Psoas muscle (tissue), 8 donors: ENCODE measurements around the gene CCDC184. TPM values are rescaled to one million over a fixed set of nuclear protein-coding genes. Genes with fewer than 3 reads are reported as not detected.

Experiments used
- ATAC-seq, 4 donors: fragments of 200-7000 bp; cut with Tn5 transposase; one replicate each; pipeline ENCODE4 v1.9.1; 2020; ENCODE audit warnings: moderate library complexity in 3 of 4, mild to moderate bottlenecking in 2 of 4
- DNase-seq, 2 donors: peaks; one replicate each; pipeline ENCODE4 v3.0.0-alpha.2; 2020
- H3K27ac ChIP-seq: fragments of 200-600 bp; one replicate; pipeline ENCODE4 v1.8.0; 2022
- H3K27me3 ChIP-seq, 3 donors: fragments of 200-600 bp in 1 of 3; one replicate each; pipeline versions ENCODE4 v1.6.1 to v1.8.0; 2013 to 2022; ENCODE audit warnings: low read length in 2 of 3, mild to moderate bottlenecking in 2 of 3, moderate library complexity in 1 of 3; ENCODE audit not compliant: insufficient read depth in 3 of 3
- H3K36me3 ChIP-seq, 2 donors: fragments of 200-600 bp in 1 of 2; one replicate each; pipeline versions ENCODE4 v1.6.1 to v1.8.0; 2013 to 2022; ENCODE audit warnings: low read depth in 1 of 2, mild to moderate bottlenecking in 1 of 2, moderate library complexity in 1 of 2; ENCODE audit not compliant: insufficient read depth in 1 of 2
- H3K4me1 ChIP-seq: fragments of 200-600 bp; one replicate; pipeline ENCODE4 v1.8.0; 2022
- H3K4me3 ChIP-seq: fragments of 200-600 bp; one replicate; pipeline ENCODE4 v1.8.0; 2022; ENCODE audit warnings: mild to moderate bottlenecking
- H3K9me3 ChIP-seq: fragments of 200-600 bp; one replicate; pipeline ENCODE4 v1.8.0; 2022
- CTCF ChIP-seq: fragments of 200-600 bp; IDR thresholded peaks from one replicate; pipeline ENCODE4 v1.8.0; 2022; ENCODE audit warnings: antibody characterized with exemption
- WGBS, 3 donors: extraction: QIAGEN DNeasy Blood & Tissue Kit; methylation state at CpG; one replicate each; pipeline versions ENCODE4 v1.1.6 to v1.1.7; 2013; 5-methylcytosine and 5-hydroxymethylcytosine counted together
- intact Hi-C, 2 donors: fragments of 100-400 bp; cut with DNase I; formaldehyde crosslinking; loops; one replicate each; pipeline versions ENCODE4 v1.11.0 to v1.14.2; 2022
- polyA plus RNA-seq, 3 donors: library from polyadenylated mRNA; stranded (reverse); fragments of 200-250 nt; gene quantifications; one replicate each; pipeline ENCODE4 v1.2.3, GENCODE V29; 2013
- total RNA-seq, 4 donors: library from RNA; stranded (reverse); fragmentation: NEBNext Ultra II Directional in 2 of 4; extraction: Animal tissue kit (Norgen Biotek cat#: 25700) in 2 of 4; gene quantifications; one replicate each; pipeline versions ENCODE4 v1.2.1 to v1.2.4, GENCODE V29; 2021 to 2023
- donor health status: healthy with polysubstance abuse.
- donor health status: DM: no; HTN: no; CAD: no; lungs with moderate emphysema.
- donor health status: Bipolar disorder and iron deficiency.
- donor health status: healthy.
- donor health status: DM: yes; HTN: yes; CAD: no.
- donor health status: DM: no; HTN: no; CAD: no.
- donor health status: DM: no; HTN: no; CAD: no.
- donor health status: DM: yes; HTN: yes; CAD: no.

The CCDC184 gene
- total and polyA plus RNA-seq, 7 donors, result 0.16 to 0.84 (median 0.49) TPM

DNA sequence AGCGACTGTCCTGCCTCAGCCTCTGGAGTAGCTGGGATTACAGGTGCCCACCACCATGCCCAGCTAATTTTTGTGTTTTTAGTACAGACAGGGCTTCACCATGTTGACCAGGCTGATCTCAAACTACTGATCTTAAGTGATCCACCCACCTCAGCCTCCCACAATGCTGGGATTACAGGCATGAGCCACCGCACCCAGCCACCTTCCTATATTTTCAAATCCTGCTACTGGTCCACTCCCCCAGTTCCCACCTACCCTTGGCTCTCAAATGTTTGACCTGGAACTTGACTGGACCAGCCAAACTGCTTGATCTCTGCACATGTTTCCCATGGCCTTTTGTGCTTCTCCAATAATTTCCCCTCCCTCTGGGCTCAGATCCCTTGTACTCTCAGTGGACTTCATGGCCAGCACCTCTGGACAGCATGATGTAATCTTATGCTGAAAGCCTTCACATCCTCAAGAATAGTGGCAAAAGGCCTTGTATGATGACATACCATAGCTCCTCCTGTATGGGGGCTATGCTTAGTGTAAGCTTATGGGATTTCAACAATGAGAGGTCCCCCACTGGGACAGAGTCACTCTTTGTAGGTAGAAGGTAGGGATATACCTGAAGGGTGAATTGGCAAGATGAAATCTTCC, 2.5 kb upstream of the CCDC184 start:
- Histone ChIP-seq H3K27ac (no peak overlapping the region), H3K4me3 (no peak overlapping the region), H3K27me3 (peaks cover 3 to 55% (median 13%) of the 10 kb centered on the region in 3 donors), H3K9me3 (no peaks in the 10 kb centered on the region), H3K36me3 (no peaks in the 10 kb centered on the region), H3K4me1 (peaks cover 21% of the 10 kb centered on the region)
- ATAC-seq, result no peak
- TF ChIP-seq CTCF, result no peak
- no peak for DNase-seq
- 84 to 97% (median 93%) methylated on average over 2 of the region's 2 CpGs for WGBS, 3 donors
- intact Hi-C loops, result loop anchor here (10.0 kb wide), 1 partner anchor 444 kb away; no protein-coding TSS in a partner anchor

GRCh38 chr12:48182631-48183030, 813 bp upstream of the CCDC184 start:
- Histone ChIP-seq H3K9me3 (no peaks in the 10 kb centered on the region), H3K4me3 (peak overlapping the region; percentile 74), H3K36me3 (no peaks in the 10 kb centered on the region), H3K27me3 (peaks cover 3 to 57% (median 13%) of the 10 kb centered on the region in 3 donors), H3K4me1 (peaks cover 21% of the 10 kb centered on the region), H3K27ac (no peak overlapping the region)
- 5 to 9% (median 8%) methylated on average over 7 of the region's 7 CpGs for WGBS, 3 donors
- no peak for ATAC-seq
- intact Hi-C loops, result loop anchor here (10.0 kb wide), 1 partner anchor 442 kb away; no protein-coding TSS in a partner anchor
- no peak for DNase-seq
- TF ChIP-seq CTCF, result no peak

GRCh38 chr12:48183876-48184548, 568 bp downstream of the CCDC184 start:
- H3K4me1 ChIP-seq, result peaks cover 21% of the 10 kb centered on the region
- H3K27ac ChIP-seq, result no peak overlapping the region
- DNase-seq (peak in 1 of 2 donors; percentile 26), ATAC-seq (peak; percentile 14 to 33 (median 22))
- no peaks in the 10 kb centered on the region for H3K36me3 ChIP-seq
- 1% methylated on average over 38 to 61 of the region's 61 CpGs for WGBS, 3 donors
- peaks cover 0 to 57% (median 13%) of the 10 kb centered on the region in 3 donors for H3K27me3 ChIP-seq
- intact Hi-C loops, result loop anchor here (10.0 kb wide), 1 partner anchor 441 kb away; no protein-coding TSS in a partner anchor
- TF ChIP-seq CTCF, result no peak
- no peaks in the 10 kb centered on the region for H3K9me3 ChIP-seq
- peak overlapping the region; percentile 74 for H3K4me3 ChIP-seq

DNA sequence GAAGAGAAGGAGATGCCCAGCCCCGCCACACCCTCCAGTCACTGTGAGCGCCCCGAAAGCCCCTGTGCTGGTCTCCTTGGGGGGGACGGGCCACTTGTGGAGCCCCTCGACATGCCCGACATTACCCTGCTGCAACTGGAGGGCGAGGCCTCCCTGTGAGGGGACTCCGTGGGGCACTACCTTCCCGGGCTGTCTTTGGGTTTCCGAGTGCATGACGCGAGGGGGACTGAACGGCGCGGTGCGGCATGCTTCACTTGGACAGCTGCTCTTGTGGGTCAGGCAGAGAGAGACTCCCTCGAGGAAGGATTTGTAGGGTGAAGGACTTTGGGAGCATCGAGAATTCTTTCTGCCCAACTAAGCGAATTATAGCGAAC, 1.1 kb downstream of the CCDC184 start:
- Histone ChIP-seq H3K4me1 (peaks cover 21% of the 10 kb centered on the region), H3K4me3 (peak overlapping the region; percentile 74), H3K36me3 (no peaks in the 10 kb centered on the region), H3K9me3 (no peaks in the 10 kb centered on the region), H3K27ac (no peak overlapping the region), H3K27me3 (peaks cover 0 to 57% (median 13%) of the 10 kb centered on the region in 3 donors)
- DNase-seq, result no peak
- WGBS, 3 donors, result 5 to 11% (median 7%) methylated on average over 20 of the region's 20 CpGs
- TF ChIP-seq CTCF, result no peak
- intact Hi-C loops, result loop anchor here (10.0 kb wide), 1 partner anchor 440 kb away; no protein-coding TSS in a partner anchor
- ATAC-seq, result no peak
